GM18861 (cell line): ENCODE measurements around the gene OSBPL6.

ENCODE experiments used
- ATAC-seq: cut with Tn5 transposase; IDR thresholded peaks from one replicate; pipeline ENCODE4 v1.9.1; 2021; ENCODE audit not compliant: unreplicated experiment

OSBPL6 gene

GRCh38 chr2:178237488-178238153, 43.3 kb downstream of the OSBPL6 start:
- no peak for ATAC-seq

GRCh38 chr2:178238154-178238521, 43.8 kb downstream of the OSBPL6 start:
- ATAC-seq, result no peak

GRCh38 chr2:178238750-178239149, 44.4 kb downstream of the OSBPL6 start:
- no peak for ATAC-seq

- ATAC-seq, result no peak
Observed at GRCh38 chr2:178241844-178242551, 47.7 kb downstream of the OSBPL6 start.

GRCh38 chr2:178242552-178242883, 48.2 kb downstream of the OSBPL6 start:
- no peak for ATAC-seq

GRCh38 chr2:178243961-178244360, 49.6 kb downstream of the OSBPL6 start:
- no peak for ATAC-seq

GRCh38 chr2:178244777-178245176, 50.5 kb downstream of the OSBPL6 start:
- ATAC-seq, result no peak

GRCh38 chr2:178246696-178247095, 52.4 kb downstream of the OSBPL6 start:
- no peak for ATAC-seq

- no peak for ATAC-seq
Observed at GRCh38 chr2:178247250-178247649, 52.9 kb downstream of the OSBPL6 start.

DNA sequence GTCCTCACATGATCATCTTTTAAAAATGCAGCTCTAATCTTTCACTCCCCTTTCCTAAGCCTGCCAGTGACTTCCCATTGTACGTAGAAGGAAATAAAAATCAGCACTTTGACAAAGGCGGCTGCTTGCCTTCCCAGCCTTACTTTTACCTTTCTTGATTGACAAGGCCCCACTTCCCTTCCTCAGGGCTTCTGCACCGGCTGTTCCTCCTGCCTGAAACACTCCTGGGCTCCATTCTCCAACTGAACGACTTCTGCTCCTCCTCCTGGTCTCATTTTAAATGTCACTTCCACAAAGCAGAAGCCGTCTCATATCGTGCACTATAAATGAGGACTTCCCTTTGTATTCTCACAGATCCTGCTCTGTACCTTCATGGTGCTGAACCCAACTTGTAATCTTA, 56.1 kb downstream of the OSBPL6 start:
- ATAC-seq, result no peak

- no peak for ATAC-seq
Observed at GRCh38 chr2:178251151-178251955, 57.0 kb downstream of the OSBPL6 start.

DNA sequence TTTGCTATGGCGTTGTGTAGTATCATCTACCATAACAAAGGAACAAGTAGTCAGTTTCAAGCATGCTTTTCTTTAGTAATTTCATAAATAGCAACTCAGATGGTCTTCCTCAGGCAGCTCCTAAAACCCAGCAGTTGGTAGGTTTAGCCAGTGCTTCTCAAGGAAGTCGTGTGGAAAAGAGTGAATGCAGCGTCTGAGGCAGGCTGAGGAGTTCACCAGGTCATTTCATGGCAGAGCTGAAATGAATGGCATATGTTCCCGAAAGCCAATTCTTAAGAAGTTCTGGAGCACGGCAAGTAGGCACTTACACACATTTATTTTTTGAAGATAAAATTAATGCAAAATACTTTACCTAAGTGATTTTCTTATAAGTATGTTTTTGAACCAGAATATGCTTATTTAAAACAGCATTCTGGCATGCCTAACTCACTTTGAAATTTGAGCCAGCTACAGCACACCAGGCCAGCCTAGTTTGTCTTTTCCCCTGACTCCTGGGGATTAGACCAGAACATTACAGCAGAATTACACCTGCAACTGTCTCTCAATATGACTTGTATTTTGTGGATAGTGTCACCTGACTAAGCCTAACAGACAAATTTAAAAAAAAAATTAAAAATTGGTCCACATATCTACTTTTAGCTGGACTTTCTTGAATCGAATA, 62.2 kb downstream of the OSBPL6 start:
- ATAC-seq, result no peak

GRCh38 chr2:178257127-178257526, 62.8 kb downstream of the OSBPL6 start:
- no peak for ATAC-seq

GRCh38 chr2:178258916-178259315, 64.6 kb downstream of the OSBPL6 start:
- ATAC-seq, result no peak

DNA sequence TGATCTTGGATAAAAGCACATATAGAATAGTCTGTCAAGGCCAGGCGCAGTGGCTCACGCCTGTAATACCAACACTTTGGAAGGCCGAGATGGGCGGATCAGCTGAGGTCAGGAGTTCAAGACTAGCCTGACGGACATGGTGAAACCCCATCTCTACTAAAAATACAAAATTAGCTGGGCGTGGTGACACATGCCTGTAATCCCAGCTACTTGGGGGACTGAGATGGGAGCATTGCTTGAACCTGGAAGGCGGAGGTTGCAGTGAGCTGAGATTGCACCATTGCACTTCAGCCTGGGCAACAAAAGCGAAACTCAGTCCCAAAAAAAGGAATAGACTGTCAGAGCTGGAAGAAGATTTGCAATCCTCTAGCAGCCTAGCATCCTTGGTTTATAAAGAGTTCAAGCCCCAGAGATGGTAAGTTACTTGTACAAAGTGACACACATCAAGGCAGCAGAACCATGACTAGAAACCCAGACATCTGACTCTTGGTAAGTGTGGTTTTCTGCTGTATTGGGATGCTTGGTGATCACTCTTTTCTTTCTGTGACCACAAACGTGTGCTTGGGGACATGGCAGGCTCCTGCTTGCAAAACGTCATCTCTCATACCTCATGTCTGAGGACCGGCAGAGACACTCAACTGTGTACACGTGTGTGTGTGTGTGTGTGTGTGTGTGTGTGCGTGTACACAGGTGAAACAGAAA, 69.0 kb downstream of the OSBPL6 start:
- no peak for ATAC-seq

- ATAC-seq, result no peak
Observed at GRCh38 chr2:178264211-178264610, 69.9 kb downstream of the OSBPL6 start.

DNA sequence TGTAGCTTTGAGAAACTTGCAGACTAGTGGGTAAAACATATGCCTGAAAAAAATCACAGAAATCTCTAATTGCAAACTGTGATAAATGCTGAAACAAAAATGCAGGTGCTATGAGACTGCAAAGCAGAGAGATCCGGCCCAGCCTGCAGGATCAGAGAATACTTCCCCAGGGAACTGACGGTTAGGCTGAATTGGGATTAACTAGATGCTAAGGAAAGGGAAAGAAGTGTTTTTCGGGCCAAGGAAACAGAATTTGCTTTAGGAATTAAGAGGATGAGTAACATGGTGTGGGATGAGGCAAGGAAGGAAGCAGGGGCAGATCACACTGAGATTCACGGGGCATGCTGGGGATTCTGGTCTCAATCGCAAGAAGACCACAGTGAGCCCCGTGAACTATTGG, 71.5 kb downstream of the OSBPL6 start:
- no peak for ATAC-seq

GRCh38 chr2:178266445-178266844, 72.1 kb downstream of the OSBPL6 start:
- no peak for ATAC-seq

GRCh38 chr2:178267660-178268059, 73.3 kb downstream of the OSBPL6 start:
- no peak for ATAC-seq

GRCh38 chr2:178268435-178268834, 74.1 kb downstream of the OSBPL6 start:
- ATAC-seq, result no peak
